LNCaP clone FGC (cell line): ENCODE results near the gene ELAC1.
"Not testable (repeated sequence)": the region's sequence is repeated elsewhere in the genome, so short reads cannot be mapped to it uniquely, and the experiment has no call there.

Source experiments
- DNase-seq: peaks from one replicate; pipeline ENCODE4 v3.0.0-alpha.2; 2011; ENCODE audit warnings: low read depth
- H3K4me3 ChIP-seq: 2 replicates; pipeline ENCODE4 v1.5.1; 2011; ENCODE audit warnings: mild to moderate bottlenecking, low read depth, low read length, control low read depth
- TF ChIP-seq, protein P1 (sequence below): IDR thresholded peaks from 2 replicates; pipeline ENCODE4 v1.5.1; 2012; ENCODE audit warnings: mild to moderate bottlenecking; ENCODE audit not compliant: control insufficient read depth, insufficient read depth; ENCODE audit errors: extremely low read depth

ELAC1 gene

DNA sequence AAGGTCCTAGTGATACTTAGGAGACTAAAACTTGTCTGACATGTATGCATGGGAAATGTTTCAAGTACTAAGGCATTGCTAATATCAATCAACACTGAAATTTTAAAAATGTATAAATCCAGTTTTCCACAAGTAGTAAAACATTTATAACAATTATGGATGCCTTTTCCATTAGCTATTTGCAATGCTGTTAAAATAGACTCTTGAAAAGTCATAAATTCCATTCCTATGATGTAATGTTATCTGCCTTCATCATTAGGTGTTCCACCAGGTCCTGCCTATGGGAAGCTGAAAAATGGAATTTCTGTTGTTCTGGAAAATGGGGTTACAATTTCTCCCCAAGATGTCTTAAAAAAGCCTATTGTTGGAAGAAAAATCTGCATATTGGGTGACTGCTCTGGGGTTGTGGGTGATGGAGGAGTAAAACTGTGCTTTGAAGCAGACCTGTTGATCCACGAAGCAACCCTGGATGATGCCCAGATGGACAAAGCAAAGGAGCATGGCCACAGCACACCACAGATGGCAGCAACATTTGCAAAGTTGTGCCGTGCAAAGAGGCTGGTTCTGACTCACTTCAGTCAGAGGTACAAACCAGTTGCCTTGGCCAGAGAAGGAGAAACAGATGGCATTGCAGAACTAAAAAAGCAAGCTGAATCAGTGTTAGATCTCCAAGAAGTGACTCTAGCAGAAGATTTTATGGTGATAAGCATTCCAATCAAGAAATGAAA is 18.7 kb downstream of the ELAC1 start:
- H3K4me3 ChIP-seq: no peak overlapping the region
- DNase-seq: no peak
- TF ChIP-seq, protein P1, sequence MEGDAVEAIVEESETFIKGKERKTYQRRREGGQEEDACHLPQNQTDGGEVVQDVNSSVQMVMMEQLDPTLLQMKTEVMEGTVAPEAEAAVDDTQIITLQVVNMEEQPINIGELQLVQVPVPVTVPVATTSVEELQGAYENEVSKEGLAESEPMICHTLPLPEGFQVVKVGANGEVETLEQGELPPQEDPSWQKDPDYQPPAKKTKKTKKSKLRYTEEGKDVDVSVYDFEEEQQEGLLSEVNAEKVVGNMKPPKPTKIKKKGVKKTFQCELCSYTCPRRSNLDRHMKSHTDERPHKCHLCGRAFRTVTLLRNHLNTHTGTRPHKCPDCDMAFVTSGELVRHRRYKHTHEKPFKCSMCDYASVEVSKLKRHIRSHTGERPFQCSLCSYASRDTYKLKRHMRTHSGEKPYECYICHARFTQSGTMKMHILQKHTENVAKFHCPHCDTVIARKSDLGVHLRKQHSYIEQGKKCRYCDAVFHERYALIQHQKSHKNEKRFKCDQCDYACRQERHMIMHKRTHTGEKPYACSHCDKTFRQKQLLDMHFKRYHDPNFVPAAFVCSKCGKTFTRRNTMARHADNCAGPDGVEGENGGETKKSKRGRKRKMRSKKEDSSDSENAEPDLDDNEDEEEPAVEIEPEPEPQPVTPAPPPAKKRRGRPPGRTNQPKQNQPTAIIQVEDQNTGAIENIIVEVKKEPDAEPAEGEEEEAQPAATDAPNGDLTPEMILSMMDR: no peak

DNA sequence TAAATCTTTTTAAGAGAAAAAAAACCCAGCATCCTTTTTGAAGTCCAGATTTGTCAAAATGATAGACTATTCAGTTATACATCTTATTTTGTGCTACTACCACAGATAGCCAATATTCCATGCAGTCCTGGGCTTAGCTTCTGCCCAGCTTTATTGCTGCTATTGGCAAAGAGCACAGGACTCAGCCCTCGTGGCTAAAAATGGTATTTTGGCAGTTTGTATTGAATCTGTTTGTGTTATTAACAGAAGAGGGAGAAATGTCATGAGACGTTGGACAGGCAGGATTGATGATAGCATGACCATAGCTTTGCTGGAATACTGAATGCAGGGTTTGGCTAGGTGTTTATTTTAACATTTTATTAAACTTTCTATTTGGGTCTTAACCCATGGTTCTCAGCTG is 19.4 kb downstream of the ELAC1 start:
- no peak for DNase-seq

GRCh38 chr18:50989711-50990110 is 21.9 kb downstream of the ELAC1 start:
- no peak for DNase-seq
- TF ChIP-seq, protein P1: no peak
- H3K4me3 ChIP-seq: no peak overlapping the region

More for the DNA sequence above, 19.4 kb downstream of the ELAC1 start:
- no peak overlapping the region for H3K4me3 ChIP-seq
- TF ChIP-seq, protein P1: no peak

- no peak overlapping the region for H3K4me3 ChIP-seq
- TF ChIP-seq, protein P1: no peak
- DNase-seq: no peak
Measured at GRCh38 chr18:50992351-50992762, 24.5 kb downstream of the ELAC1 start.

DNA sequence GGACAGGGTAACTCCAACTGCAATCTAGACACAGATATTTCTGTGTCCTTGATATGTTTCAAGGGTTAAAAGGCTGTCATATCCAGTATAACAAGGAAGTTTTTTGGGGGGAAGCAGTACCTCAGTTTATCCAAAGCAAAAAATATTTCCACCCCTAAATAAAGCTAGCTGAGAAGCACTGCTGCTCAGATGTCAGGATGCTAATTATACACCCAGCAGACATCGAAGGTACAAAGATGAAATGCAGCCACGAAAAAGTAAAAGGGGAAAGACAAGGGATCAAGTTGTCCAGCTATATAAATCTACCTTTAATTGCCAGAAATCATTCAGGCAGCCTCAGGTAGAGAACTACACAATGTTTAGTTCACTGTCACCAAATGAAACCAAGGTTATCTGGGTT is 26.2 kb downstream of the ELAC1 start:
- TF ChIP-seq, protein P1: no peak
- DNase-seq: no peak
- H3K4me3 ChIP-seq: no peak overlapping the region

DNA sequence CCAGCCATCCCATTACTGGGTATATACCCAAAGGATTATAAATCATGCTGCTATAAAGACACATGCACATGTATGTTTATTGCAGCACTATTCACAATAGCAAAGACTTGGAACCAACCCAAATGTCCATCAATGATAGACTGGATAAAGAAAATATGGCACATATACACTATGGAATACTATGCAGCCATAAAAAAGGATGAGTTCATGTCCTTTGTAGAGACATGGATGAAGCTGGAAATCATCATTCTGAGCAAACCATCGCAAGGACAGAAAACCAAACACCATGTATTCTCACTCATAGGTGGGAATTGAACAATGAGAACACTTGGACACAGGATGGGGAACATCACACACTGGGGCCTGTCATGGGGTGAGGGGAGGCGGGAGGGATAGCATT is 35.3 kb downstream of the ELAC1 start:
- H3K4me3 ChIP-seq, DNase-seq: not testable (repeated sequence)

DNA sequence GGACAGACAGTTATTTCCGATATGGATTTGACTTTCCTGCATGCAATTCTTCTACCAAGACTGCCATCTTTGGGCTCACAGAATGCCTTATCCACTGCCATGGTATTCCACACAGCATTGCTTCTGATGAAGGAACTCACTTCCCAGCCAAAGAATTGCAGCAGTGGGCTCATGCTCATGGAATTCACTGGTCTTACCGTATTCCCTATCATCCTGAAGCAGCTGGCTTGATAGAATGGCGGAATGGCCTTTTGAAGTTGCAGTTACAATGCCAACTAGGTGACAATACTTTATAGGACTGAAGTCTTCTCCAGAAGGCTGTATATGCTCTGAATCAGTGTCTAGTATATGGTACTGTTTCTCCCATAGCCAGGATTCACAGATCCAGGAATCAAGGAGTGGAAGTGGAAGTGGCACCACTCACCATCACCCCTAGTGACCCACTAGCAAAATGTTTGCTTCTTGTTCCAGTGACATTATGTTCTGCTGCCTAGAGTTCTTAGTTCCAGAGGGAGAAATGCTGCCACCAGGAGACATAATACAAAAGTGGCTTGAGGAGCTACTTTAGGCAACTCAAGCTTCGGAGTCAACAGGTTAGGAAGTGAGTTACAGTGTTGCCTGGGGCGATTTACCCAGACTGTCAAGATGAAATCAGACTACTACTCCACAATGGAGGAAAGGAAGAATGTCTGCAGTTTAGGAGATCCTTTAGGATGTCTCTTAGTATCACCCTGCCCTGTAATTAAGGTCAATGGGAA is 38.4 kb downstream of the ELAC1 start:
- no peak overlapping the region for H3K4me3 ChIP-seq
- DNase-seq: no peak
- TF ChIP-seq, protein P1: no peak
